ENCODE data around the gene PHF1. TPM values are rescaled to one million over a fixed set of nuclear protein-coding genes. Genes with fewer than 3 reads are reported as not detected.

PHF1 gene
- total RNA-seq, 1 experiment from 2014 or later: 47.6 TPM

GRCh38 chr6:33440649-33441309, 30.0 kb downstream of the PHF1 start:
- Histone ChIP-seq H3K36me3 (ENCODE audit: low read depth) (no peaks in the 10 kb centered on the region), H3K79me2 (ENCODE audit: low read depth) (no peaks in the 10 kb centered on the region)
- POLR2A ChIA-PET (ENCODE audit: unreplicated experiment): no interaction called here

GRCh38 chr6:33441457-33441856, 30.6 kb downstream of the PHF1 start:
- Histone ChIP-seq H3K9me3 (ENCODE audit: insufficient read depth, low read depth) (no peaks in the 10 kb centered on the region), H3K4me3 (no peak overlapping the region), H3F3A (ENCODE audit: insufficient read depth, low read depth) (peaks cover 4% of the 10 kb centered on the region; the same call in 1 of the 2 replicates), H3K4me1 (replicated peaks; ENCODE audit: insufficient read depth) (no peaks in the 10 kb centered on the region), H3K9me2 (ENCODE audit: insufficient read depth) (no peaks in the 10 kb centered on the region), H3K36me3 (ENCODE audit: low read depth) (no peaks in the 10 kb centered on the region), H3K27ac (no peak overlapping the region), H4K20me1 (ENCODE audit: insufficient read depth) (no peaks in the 10 kb centered on the region), H2AFZ (no peak overlapping the region), H3K4me2 (no peak overlapping the region), H3K27me3 (ENCODE audit: insufficient read depth, low read depth) (no peaks in the 10 kb centered on the region), H3K79me2 (ENCODE audit: low read depth) (no peaks in the 10 kb centered on the region)
- DNase-seq: no peak
- TF ChIP-seq EZH2 (IDR thresholded peaks at IDR 0.05; ENCODE audit: low read depth): no peak
- TF ChIP-seq, protein P1, sequence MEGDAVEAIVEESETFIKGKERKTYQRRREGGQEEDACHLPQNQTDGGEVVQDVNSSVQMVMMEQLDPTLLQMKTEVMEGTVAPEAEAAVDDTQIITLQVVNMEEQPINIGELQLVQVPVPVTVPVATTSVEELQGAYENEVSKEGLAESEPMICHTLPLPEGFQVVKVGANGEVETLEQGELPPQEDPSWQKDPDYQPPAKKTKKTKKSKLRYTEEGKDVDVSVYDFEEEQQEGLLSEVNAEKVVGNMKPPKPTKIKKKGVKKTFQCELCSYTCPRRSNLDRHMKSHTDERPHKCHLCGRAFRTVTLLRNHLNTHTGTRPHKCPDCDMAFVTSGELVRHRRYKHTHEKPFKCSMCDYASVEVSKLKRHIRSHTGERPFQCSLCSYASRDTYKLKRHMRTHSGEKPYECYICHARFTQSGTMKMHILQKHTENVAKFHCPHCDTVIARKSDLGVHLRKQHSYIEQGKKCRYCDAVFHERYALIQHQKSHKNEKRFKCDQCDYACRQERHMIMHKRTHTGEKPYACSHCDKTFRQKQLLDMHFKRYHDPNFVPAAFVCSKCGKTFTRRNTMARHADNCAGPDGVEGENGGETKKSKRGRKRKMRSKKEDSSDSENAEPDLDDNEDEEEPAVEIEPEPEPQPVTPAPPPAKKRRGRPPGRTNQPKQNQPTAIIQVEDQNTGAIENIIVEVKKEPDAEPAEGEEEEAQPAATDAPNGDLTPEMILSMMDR (conservative IDR thresholded peaks at IDR 0.05): no peak
- intact Hi-C loops (cut with micrococcal nuclease; ENCODE audit: unreplicated experiment): no loop called here
- no TSS peak for BruUV-seq (replicated peaks)
- ChIA-PET POLR2A (ENCODE audit: unreplicated experiment) (no interaction called here), CTCF (no interaction called here)

More at GRCh38 chr6:33440649-33441309, 30.0 kb downstream of the PHF1 start:
- no TSS peak for BruUV-seq (replicated peaks)
- no peak overlapping the region for H3K4me2 ChIP-seq
- H3K27ac ChIP-seq: no peak overlapping the region
- H3K4me1 ChIP-seq (replicated peaks; ENCODE audit: insufficient read depth): no peaks in the 10 kb centered on the region
- H3K4me3 ChIP-seq: no peak overlapping the region
- H3K9me3 ChIP-seq (ENCODE audit: insufficient read depth, low read depth): no peaks in the 10 kb centered on the region
- intact Hi-C loops (cut with micrococcal nuclease; ENCODE audit: unreplicated experiment): no loop called here
- no peaks in the 10 kb centered on the region for H3K27me3 ChIP-seq (ENCODE audit: insufficient read depth, low read depth)
- H2AFZ ChIP-seq: no peak overlapping the region
- peaks cover 4% of the 10 kb centered on the region; the same call in 1 of the 2 replicates for H3F3A ChIP-seq (ENCODE audit: insufficient read depth, low read depth)
- no peaks in the 10 kb centered on the region for H4K20me1 ChIP-seq (ENCODE audit: insufficient read depth)
- no peaks in the 10 kb centered on the region for H3K9me2 ChIP-seq (ENCODE audit: insufficient read depth)
- CTCF ChIA-PET: no interaction called here
- no peak for DNase-seq
- TF ChIP-seq, protein P1 (conservative IDR thresholded peaks at IDR 0.05): no peak
- no peak for TF ChIP-seq EZH2 (IDR thresholded peaks at IDR 0.05; ENCODE audit: low read depth)

GRCh38 chr6:33442283-33442682, 31.5 kb downstream of the PHF1 start:
- Histone ChIP-seq H3K4me3 (no peak overlapping the region), H3K9me3 (ENCODE audit: insufficient read depth, low read depth) (no peaks in the 10 kb centered on the region), H4K20me1 (ENCODE audit: insufficient read depth) (no peaks in the 10 kb centered on the region), H2AFZ (no peak overlapping the region), H3K79me2 (ENCODE audit: low read depth) (no peaks in the 10 kb centered on the region), H3K27me3 (ENCODE audit: insufficient read depth, low read depth) (no peaks in the 10 kb centered on the region), H3K9me2 (ENCODE audit: insufficient read depth) (no peaks in the 10 kb centered on the region), H3K27ac (no peak overlapping the region), H3K4me1 (replicated peaks; ENCODE audit: insufficient read depth) (no peaks in the 10 kb centered on the region), H3K36me3 (ENCODE audit: low read depth) (no peaks in the 10 kb centered on the region), H3K4me2 (no peak overlapping the region), H3F3A (ENCODE audit: insufficient read depth, low read depth) (peaks cover 4% of the 10 kb centered on the region; the same call in 1 of the 2 replicates)
- ChIA-PET CTCF (no interaction called here), POLR2A (ENCODE audit: unreplicated experiment) (no interaction called here)
- no peak for DNase-seq
- TF ChIP-seq, protein P1 (conservative IDR thresholded peaks at IDR 0.05): no peak
- no peak for TF ChIP-seq EZH2 (IDR thresholded peaks at IDR 0.05; ENCODE audit: low read depth)
- intact Hi-C loops (cut with micrococcal nuclease; ENCODE audit: unreplicated experiment): no loop called here
- no TSS peak for BruUV-seq (replicated peaks)

Data from PC-9 (cell line).